ENCODE results near the gene CA7.

Gene CA7

GRCh38 chr16:66898933-66899309, 54.7 kb downstream of the CA7 start:
- DNase-seq (ENCODE audit: low read depth): no peak

GRCh38 chr16:66899310-66899944, 55.2 kb downstream of the CA7 start:
- DNase-seq (ENCODE audit: low read depth): no peak

- DNase-seq (ENCODE audit: low read depth): peak; percentile 15
These were observed 55.9 kb downstream of the CA7 start for GRCh38 chr16:66899945-66900710.

- DNase-seq (ENCODE audit: low read depth): no peak
These were observed 56.7 kb downstream of the CA7 start for GRCh38 chr16:66900721-66901441.

- no peak for DNase-seq (ENCODE audit: low read depth)
These were observed 57.4 kb downstream of the CA7 start for GRCh38 chr16:66901626-66902025.

- no peak for DNase-seq (ENCODE audit: low read depth)
These were observed 58.7 kb downstream of the CA7 start for GRCh38 chr16:66902648-66903543.
